Frontal cortex (tissue), 4 donors: ENCODE measurements around the gene ADGRD1. TPM values are rescaled to one million over a fixed set of nuclear protein-coding genes. Genes with fewer than 3 reads are reported as not detected.
"Not testable (repeated sequence)": the region's sequence is repeated elsewhere in the genome, so short reads cannot be mapped to it uniquely, and the experiment has no call there.

Source experiments
- DNase-seq, 2 donors: peaks; one replicate each; pipeline ENCODE4 v3.0.0; 2012; ENCODE audit warnings: low spot score in 2 of 2
- FAIRE-seq: peaks from 2 replicates; lab custom pipeline; 2012; peaks lifted over from hg19 to GRCh38; lab: Jason Lieb, UNC
- total RNA-seq: library from RNA; depleted of rRNA; stranded (reverse); fragments of >200 nt; gene quantifications from one replicate; pipeline ENCODE4 v1.2.3, GENCODE V29; 2014
- donor health status: control.
- donor health status: control.
- donor health status: control.

The ADGRD1 gene
- total RNA-seq, 1 donor from 2014 or later, result 4.5 TPM

GRCh38 chr12:131065279-131065678 lies 111.6 kb downstream of the ADGRD1 start:
- no peak for FAIRE-seq
- DNase-seq, result no peak

GRCh38 chr12:131065801-131066200 lies 112.1 kb downstream of the ADGRD1 start:
- FAIRE-seq, result no peak

GRCh38 chr12:131066207-131066885 lies 112.6 kb downstream of the ADGRD1 start:
- FAIRE-seq, result no peak
- no peak for DNase-seq

More at GRCh38 chr12:131065801-131066200, 112.1 kb downstream of the ADGRD1 start:
- no peak for DNase-seq

- no peak for FAIRE-seq
Measured at GRCh38 chr12:131066886-131067490, 113.3 kb downstream of the ADGRD1 start.

GRCh38 chr12:131067981-131068851 lies 114.5 kb downstream of the ADGRD1 start:
- DNase-seq (no peak), FAIRE-seq (no peak)

More at GRCh38 chr12:131066886-131067490, 113.3 kb downstream of the ADGRD1 start:
- no peak for DNase-seq

GRCh38 chr12:131068926-131069720 lies 115.4 kb downstream of the ADGRD1 start:
- DNase-seq, FAIRE-seq: not testable (repeated sequence)

GRCh38 chr12:131070136-131070535 lies 116.4 kb downstream of the ADGRD1 start:
- not testable (repeated sequence) for DNase-seq, FAIRE-seq

GRCh38 chr12:131070668-131071067 lies 117.0 kb downstream of the ADGRD1 start:
- FAIRE-seq, DNase-seq: not testable (repeated sequence)

GRCh38 chr12:131071234-131071820 lies 117.6 kb downstream of the ADGRD1 start:
- not testable (repeated sequence) for DNase-seq, FAIRE-seq

- not testable (repeated sequence) for FAIRE-seq, DNase-seq
Measured at GRCh38 chr12:131071950-131072349, 118.2 kb downstream of the ADGRD1 start.

GRCh38 chr12:131072451-131073230 lies 118.9 kb downstream of the ADGRD1 start:
- FAIRE-seq (no peak), DNase-seq (no peak)

GRCh38 chr12:131074221-131075083 lies 120.7 kb downstream of the ADGRD1 start:
- DNase-seq (no peak), FAIRE-seq (no peak)

- DNase-seq, result no peak
- FAIRE-seq, result no peak
Measured at GRCh38 chr12:131075194-131075593, 121.5 kb downstream of the ADGRD1 start.

- FAIRE-seq (no peak), DNase-seq (no peak)
Measured at GRCh38 chr12:131075611-131076010, 121.9 kb downstream of the ADGRD1 start.

GRCh38 chr12:131076296-131076695 lies 122.6 kb downstream of the ADGRD1 start:
- no peak for DNase-seq
- no peak for FAIRE-seq

- no peak for DNase-seq
- no peak for FAIRE-seq
Measured at GRCh38 chr12:131076791-131077747, 123.4 kb downstream of the ADGRD1 start.
